Renal cortex interstitium (tissue), 15 donors: ENCODE data around the gene KCNC4. TPM values are rescaled to one million over a fixed set of nuclear protein-coding genes. Genes with fewer than 3 reads are reported as not detected.

ENCODE experiments used
- DNase-seq, 11 donors: peaks; one replicate each; pipeline ENCODE4 v3.0.0-alpha.2; 2013; ENCODE audit warnings: low read depth in 9 of 11, low spot score in 4 of 11; ENCODE audit errors: extremely low read depth in 1 of 11
- long read RNA-seq, 16 experiments: transcript quantifications; one replicate each; lab custom pipeline, GENCODE V29; 2026
- polyA plus RNA-seq, 3 donors: library from polyadenylated mRNA; unstranded; fragments of 120-200 nt; gene quantifications; one replicate each; pipeline ENCODE4 v1.2.1, GENCODE V29; 2013; ENCODE audit not compliant: insufficient read length in 3 of 3

Gene KCNC4
- polyA plus RNA-seq: 1 to 10 TPM; 4.7 to 7.5 (median 4.7) TPM
- long read RNA-seq, donor 1: 0 reads
- long read RNA-seq, donor 2, full-length matches to known transcripts: 1 of 1 reads
- long read RNA-seq, donor 2, partial matches to known transcripts: 0 of 1 reads
- long read RNA-seq, donor 2, other reads (novel, unspliced or antisense): 0 of 1 reads
- long read RNA-seq, donor 3, full-length matches to known transcripts: 2 of 2 reads
- long read RNA-seq, donor 3, partial matches to known transcripts: 0 of 2 reads
- long read RNA-seq, donor 3, other reads (novel, unspliced or antisense): 0 of 2 reads
- long read RNA-seq, donor 4, partial matches to known transcripts: 0 of 1 reads
- long read RNA-seq, donor 4, other reads (novel, unspliced or antisense): 0 of 1 reads
- long read RNA-seq, donor 5: 0 reads
- long read RNA-seq, donor 6, partial matches to known transcripts: 0 of 1 reads
- long read RNA-seq, donor 6, other reads (novel, unspliced or antisense): 0 of 1 reads
- long read RNA-seq, donor 7: 0 reads
- long read RNA-seq, donor 8, full-length matches to known transcripts: 1 of 1 reads
- long read RNA-seq, donor 8, partial matches to known transcripts: 0 of 1 reads
- long read RNA-seq, donor 8, other reads (novel, unspliced or antisense): 0 of 1 reads
- long read RNA-seq, donor 9, full-length matches to known transcripts: 1 of 1 reads
- long read RNA-seq, donor 9, partial matches to known transcripts: 0 of 1 reads
- long read RNA-seq, donor 9, other reads (novel, unspliced or antisense): 0 of 1 reads
- long read RNA-seq, donor 10: 0 reads
- long read RNA-seq, donor 11: 0 reads
- long read RNA-seq, donor 12: 0 reads
- long read RNA-seq, donor 13, partial matches to known transcripts: 0 of 3 reads
- long read RNA-seq, donor 13, other reads (novel, unspliced or antisense): 0 of 3 reads
- long read RNA-seq, donor 14, full-length matches to known transcripts: 2 of 2 reads
- long read RNA-seq, donor 14, partial matches to known transcripts: 0 of 2 reads
- long read RNA-seq, donor 14, other reads (novel, unspliced or antisense): 0 of 2 reads
- long read RNA-seq, donor 15: 0 reads
- long read RNA-seq, donor 16: 0 reads

DNA sequence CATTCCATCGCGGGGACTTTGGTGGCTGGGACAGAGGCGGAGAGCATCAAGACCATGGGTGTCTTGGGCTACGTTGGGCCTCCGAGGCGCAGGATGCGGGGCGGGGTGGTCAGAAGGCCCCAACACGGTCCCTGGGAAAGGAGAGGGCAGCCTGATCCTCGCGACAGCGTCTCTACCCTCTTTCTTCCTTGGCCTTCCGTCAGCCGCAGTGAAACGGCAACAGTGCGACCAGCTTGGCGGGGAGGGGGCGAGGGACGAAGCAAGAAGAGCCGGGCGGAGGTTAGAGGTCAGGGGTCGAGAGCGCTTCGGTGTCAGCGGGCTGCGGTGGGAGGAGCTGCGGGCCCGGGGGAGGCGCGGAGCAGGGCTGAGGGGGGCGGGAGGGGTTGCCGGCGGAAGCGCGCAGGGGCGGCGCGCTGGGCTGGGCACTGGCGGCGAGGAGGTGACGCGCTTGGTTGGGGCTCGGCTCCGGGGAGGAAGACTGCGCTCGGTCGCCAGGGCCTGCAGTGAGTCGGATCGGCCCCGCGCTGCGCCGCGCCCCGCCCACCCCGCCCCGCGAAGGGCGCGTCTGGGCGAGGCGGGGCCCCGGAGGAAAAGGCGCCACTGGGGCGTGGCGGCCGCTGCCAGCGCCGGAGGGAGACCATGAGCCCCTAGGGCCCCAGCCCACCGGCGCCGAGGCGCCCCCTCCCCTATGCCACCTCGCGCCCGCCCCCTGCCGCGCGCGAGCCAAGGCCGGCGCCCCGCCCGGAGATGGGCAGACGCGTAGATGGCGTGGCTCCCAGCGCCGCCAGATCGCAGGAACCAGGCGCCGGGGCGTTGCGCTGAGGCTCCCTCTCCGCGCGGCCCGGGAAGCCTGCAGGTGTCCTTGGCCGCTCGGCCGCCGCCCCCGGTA lies at the start of gene KCNC4:
Gene KCNC4, plus strand, starts transcription at position 600 of the 889 bp plus-strand sequence. CDS start 1,186 bp downstream, outside the sequence.
- DNase-seq: peak in 5 of 11 donors; percentile 29 to 51 (median 49)

GRCh38 chr1:110160538-110161100 lies 49.5 kb upstream of the KCNC4 start:
- no peak for DNase-seq

GRCh38 chr1:110161165-110161564 lies 48.9 kb upstream of the KCNC4 start:
- DNase-seq: no peak

DNA sequence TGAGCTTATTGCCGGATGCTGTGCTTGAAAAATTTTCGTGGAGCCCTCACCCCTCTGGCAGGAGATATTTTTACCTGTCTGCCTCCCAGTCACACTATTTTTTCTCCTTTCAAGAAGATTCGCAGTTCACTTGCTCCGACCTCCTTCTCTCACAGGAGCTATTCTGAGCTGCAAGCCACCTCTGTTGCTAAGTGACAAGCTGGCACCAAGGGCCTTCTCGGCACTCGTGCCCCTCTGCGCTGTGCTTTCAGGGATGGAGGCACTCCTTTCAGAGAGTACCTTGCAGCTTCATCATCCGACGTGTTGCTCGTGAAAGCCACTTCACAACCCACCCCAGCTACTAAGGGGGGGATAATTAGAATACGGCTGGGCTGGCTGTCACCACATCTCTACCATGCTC lies 48.3 kb upstream of the KCNC4 start:
- no peak for DNase-seq

DNA sequence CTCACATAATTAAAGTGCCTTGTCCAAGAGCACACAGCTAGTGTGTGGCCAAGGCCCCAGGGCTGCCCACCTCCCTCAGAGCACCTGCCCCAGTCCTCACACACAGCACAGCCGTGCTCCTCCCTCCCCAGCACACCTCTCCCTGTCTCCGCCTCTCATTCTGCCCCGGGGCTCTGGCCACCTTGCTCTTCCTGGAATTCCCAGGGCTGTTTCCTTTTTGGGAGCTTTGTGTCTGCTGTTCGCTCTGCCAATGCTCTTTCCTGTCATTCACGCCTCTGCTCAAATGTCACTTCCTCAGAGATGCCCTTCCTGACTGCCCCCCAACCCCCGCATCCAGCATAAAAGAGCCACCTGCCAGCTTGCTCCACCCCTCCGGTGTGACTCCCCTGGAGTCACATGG lies 46.5 kb upstream of the KCNC4 start:
- no peak for DNase-seq

GRCh38 chr1:110164725-110165350 lies 45.3 kb upstream of the KCNC4 start:
- DNase-seq: no peak

DNA sequence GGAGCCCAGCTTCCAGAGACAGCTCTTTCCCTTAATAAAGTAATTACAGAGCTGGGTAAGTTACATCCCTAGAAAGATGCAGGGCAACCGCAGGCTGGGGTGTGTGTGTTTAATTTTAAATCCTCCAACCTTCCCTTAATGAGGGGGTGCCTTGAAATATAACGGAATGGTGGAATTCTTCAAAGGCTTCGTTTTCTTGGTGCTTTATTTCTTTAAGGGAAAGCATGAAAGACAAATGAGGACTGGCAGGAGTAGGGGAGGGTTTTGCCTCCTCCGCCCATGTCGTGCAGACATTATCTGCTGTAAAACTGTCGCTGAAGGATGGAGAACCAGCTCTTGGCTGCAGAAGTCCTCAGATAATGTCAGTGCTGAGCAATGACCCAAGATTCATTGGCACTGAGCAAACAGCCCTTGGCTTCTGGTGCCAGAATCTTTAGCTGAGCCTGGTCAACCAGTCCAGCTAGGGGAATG lies 44.3 kb upstream of the KCNC4 start:
- no peak for DNase-seq

- DNase-seq: no peak
Observed at GRCh38 chr1:110166861-110167260, 43.3 kb upstream of the KCNC4 start.

DNA sequence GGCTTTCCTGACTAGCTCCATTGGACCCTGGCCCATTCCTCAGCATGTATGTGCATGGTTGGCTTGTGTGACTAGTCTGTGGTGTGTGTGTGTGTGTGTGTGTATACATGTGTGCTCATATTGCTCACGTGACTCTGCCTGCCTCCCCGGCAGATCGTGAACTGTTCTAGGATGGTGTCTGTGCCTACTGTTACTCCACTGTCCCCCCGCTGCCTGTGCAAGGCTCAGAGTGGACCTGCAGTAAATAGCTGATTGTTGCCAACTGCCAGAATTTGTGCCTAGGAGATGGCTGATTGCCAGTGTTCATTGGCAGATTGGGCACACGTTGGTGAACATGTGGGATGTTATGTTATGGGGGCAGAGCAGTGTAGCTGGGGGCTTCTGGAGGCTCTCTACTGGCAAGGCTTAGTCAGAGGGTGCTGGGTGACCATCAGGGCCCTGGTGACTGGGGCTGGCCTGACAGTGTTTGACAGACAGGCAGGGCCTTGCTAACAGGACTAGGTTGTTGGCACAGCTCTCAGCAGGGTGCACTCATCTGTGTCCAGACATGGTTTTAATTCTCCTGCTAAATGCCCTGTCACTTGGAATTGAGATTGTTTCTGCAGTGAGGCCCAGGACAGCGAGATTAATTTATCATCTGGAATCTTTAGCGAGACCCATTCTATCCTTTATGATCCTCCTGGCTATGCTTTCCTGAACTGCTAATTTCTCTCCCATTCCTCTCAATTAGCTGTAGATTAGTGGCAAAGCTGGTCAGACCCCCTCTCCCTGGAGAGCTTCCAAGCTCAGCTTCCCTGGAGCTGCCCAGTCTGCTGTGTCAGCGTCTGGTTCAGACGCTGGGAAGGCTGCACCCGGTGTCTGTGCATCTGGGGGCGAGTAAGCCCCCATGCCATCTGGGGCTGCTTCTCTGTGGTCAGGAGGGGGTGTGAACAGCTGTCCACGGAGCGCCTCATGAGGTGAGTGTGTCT lies 39.1 kb upstream of the KCNC4 start:
- DNase-seq: no peak

DNA sequence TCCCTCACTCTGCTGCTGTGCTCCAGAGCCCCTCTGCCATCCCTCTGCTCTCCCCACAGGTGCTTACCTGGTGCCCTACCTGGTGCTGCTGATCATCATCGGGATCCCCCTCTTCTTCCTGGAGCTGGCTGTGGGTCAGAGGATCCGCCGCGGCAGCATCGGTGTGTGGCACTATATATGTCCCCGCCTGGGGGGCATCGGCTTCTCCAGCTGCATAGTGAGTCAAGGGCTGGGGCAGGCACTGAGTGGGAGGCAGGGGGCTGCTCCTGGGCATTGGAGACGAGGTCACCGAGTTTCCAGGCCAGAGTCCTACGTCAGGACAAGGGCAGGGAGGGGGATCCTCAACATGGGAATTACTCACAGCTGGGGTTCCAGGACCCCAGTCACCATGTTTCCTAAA lies 38.1 kb upstream of the KCNC4 start:
- no peak for DNase-seq

- DNase-seq: no peak
Observed at GRCh38 chr1:110173466-110174105, 36.5 kb upstream of the KCNC4 start.

- DNase-seq: no peak
Observed at GRCh38 chr1:110174961-110175360, 35.2 kb upstream of the KCNC4 start.

- peak in 4 of 11 donors; percentile 6 to 33 (median 17) for DNase-seq
Observed at GRCh38 chr1:110176299-110176956, 33.7 kb upstream of the KCNC4 start.

GRCh38 chr1:110177775-110178174 lies 32.3 kb upstream of the KCNC4 start:
- DNase-seq: no peak

- no peak for DNase-seq
Observed at GRCh38 chr1:110183642-110184167, 26.4 kb upstream of the KCNC4 start.
